ENCODE results near the gene LUZP2.

GRCh38 chr11:25068451-25068850 is 571.6 kb downstream of the LUZP2 start:
- TF ChIP-seq POLR2A (IDR thresholded peaks at IDR 0.05) (no peak), CTCF (IDR thresholded peaks at IDR 0.05) (no peak), POLR2AphosphoS5 (IDR thresholded peaks at IDR 0.05; ENCODE audit: insufficient read depth in 1 of 2, low read depth in 1 of 2) (no peak)
